Astrocyte of the spinal cord (primary cell): ENCODE data around the gene ASTN2.
A peak's percentile ranks its signal among the peaks of the same experiment; 100 is the strongest.

Source experiments
- DNase-seq: peaks from one replicate; pipeline ENCODE4 v3.0.0; 2011; ENCODE audit warnings: low read depth, low spot score
- H3K4me3 ChIP-seq: 2 replicates; pipeline ENCODE4 v1.5.1; 2011; ENCODE audit warnings: low read depth, mild to moderate bottlenecking, low read length, moderate library complexity
- in situ Hi-C: cut with HindIII; loops from 2 replicates; pipeline ENCODE4 v1.10.0; 2017; ENCODE audit warnings: low sequenced_read_pairs
- TF ChIP-seq, protein P1 (sequence below): IDR thresholded peaks from 2 replicates; pipeline ENCODE4 v1.5.1; 2012; ENCODE audit warnings: low read depth, mild to moderate bottlenecking, low read length, inconsistent platforms

Gene ASTN2

DNA sequence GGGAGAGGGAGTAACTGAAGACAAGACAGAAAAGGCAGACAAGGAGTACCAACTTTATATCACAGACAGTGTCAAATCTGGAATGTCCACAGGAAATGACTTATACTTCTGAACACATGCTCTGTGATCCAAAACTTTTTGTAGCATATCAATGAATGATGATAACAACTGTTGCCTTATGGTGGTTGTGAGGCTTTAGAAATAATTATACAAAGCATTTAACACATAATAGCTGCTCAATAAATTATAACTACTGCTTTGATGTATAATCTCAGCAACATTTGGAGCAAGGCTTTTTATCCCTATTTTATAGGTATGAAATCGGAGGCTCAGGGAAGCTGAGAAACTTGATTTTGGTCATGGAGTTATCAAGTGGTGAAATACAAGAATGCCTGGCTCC, 3.3 kb upstream of the ASTN2 start:
- no peak for DNase-seq
- H3K4me3 ChIP-seq: no peak overlapping the region
- TF ChIP-seq, protein P1, sequence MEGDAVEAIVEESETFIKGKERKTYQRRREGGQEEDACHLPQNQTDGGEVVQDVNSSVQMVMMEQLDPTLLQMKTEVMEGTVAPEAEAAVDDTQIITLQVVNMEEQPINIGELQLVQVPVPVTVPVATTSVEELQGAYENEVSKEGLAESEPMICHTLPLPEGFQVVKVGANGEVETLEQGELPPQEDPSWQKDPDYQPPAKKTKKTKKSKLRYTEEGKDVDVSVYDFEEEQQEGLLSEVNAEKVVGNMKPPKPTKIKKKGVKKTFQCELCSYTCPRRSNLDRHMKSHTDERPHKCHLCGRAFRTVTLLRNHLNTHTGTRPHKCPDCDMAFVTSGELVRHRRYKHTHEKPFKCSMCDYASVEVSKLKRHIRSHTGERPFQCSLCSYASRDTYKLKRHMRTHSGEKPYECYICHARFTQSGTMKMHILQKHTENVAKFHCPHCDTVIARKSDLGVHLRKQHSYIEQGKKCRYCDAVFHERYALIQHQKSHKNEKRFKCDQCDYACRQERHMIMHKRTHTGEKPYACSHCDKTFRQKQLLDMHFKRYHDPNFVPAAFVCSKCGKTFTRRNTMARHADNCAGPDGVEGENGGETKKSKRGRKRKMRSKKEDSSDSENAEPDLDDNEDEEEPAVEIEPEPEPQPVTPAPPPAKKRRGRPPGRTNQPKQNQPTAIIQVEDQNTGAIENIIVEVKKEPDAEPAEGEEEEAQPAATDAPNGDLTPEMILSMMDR: no peak
- in situ Hi-C loops: no loop called here

DNA sequence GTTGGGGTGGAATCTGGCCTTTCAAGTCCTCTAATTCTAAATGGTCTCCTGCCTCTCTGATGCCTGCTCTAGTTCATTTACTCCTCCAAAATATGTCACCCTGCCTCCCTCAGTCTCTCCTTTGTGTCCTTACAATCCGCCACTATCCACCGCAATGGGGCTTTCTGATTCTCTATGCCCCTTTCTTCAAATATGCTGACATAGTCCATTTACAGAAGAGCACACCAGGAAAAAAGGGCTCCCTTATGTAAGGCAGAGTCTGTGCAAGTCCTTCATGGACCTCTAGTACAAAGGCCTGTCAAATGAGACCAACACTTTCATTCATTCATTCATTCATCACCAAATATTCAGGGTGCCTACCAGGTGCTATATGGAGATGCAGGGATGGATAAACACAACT, 2.0 kb upstream of the ASTN2 start:
- TF ChIP-seq, protein P1: no peak
- DNase-seq: no peak

DNA sequence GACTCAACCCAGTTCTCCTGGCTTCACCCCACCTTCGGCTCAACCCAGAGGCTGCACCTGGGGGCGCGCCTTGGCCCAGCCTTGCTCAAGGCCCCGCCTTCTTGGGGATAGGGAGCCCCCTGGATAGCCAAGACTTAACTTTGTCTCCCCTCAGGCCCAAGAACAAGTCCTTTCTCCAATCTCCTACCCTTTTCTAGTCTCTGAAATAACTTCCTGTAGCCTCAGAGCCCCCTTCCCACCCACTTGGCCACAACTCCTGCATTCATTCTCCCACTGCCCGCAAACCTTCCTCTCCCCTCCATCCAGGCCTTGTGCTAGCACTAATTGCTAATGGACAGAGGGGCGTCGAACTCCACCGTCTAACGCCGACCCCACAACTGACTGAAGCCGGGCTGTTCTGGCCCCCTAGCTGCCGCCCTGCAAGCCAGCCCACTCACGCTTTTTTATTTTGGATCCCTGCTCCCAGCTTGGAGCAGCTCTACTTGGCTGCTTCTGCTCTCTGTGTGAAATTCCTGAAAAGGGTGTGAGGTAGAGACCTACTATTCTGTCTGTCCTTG, 579 bp upstream of the ASTN2 start:
- TF ChIP-seq, protein P1: peak; percentile 14
- no peak overlapping the region for H3K4me3 ChIP-seq
- in situ Hi-C loops: no loop called here
- no peak for DNase-seq

More for the DNA sequence above, 2.0 kb upstream of the ASTN2 start:
- in situ Hi-C loops: no loop called here
- H3K4me3 ChIP-seq: no peak overlapping the region

DNA sequence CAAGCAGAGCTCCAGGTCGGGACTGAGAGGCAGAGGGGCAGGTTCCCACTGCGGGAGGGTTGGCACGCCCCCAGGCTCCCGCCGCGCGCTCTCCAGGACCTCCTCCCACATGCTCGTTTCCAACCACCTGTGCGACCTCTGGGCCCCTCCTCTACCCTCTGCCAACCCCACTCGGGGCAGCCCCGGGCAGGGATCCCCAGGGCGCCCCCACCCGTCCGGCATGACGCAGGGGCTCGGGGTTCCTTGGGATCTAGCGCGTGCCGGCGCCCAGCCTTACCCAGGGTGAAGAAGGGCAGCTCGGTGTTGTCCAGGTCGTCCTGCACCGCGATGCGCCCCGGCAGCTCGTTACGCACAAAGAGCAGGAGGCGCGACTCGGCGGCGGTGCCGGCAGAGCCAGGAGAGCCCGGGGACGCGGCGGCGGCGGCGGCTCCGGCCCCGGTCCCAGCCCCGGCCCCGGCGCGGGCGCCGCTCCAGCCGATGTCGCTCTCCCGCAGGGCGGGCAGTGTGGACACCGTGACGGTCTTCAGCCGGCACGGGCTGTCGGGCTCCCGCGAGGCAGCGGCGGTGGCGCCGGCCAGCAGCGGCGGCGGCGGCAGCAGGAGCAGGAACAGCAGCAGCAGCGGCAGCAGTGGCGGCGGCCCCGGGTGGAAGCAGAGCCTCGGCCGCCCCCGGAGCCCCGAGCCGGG, 494 bp downstream of the ASTN2 start:
- TF ChIP-seq, protein P1: peak; percentile 2
- H3K4me3 ChIP-seq: no peak overlapping the region
- DNase-seq: no peak
- in situ Hi-C loops: no loop called here

DNA sequence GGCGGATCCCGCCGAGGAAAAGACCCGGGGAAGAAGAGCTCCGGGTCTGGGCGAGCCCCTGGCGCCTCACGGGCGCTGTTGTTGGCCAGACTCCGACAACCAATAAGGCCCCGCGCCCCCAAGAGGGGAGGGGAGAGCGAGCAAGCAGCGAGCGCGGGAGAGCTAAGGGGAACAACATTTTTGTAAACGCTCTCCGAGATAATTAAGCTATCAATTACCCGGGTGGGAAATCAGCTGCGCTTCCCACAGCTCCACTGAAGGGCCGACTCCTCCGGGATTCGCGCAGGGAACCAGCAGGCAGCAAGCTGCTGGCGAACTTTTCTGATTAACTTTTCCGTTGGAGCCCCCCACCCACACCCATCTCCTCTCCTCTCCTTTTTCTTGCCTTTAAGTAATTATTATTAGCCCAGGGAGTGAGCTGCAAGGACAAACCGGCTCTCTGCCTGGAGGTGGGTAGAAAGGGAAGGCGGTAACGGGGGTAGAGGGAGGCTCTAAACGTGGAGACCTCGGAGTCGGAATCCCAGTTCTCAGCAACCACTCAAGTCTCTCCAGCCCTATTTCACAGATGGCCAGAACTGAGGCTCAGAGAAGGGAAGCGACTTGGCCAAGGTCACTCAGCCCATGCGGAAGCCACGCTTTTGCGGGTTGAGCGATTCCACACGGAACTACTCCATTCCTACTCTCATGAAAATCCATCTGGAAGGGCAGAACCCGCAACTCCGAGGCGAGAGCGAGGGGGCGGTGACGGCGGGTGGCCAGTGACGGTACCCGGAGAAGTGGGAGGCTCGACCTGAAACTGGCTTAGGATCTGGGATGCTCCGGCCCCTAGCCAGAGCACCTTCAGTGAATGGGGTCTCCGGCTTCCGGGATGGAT, 1.3 kb downstream of the ASTN2 start:
- TF ChIP-seq, protein P1: no peak

DNA sequence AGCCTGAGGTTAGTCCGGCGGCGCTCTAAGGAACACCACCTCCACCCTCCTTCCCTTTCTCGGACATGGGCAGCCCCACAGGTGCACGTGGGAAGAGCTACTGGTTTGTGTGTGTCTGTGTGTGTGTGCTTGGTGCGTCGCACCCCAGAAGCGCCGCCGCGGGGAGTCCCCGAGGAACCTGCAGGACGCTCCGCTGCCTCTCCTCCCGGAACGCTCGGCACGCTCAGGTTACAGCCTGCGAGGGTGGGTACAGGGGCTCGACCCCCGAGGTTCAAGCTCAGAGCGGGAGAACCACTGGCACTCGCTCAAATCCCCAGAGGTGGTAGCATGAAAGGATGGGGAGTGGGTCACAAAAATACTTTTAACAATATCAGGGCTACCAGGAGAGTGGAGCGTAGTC, 2.0 kb downstream of the ASTN2 start:
- TF ChIP-seq, protein P1: no peak
- in situ Hi-C loops: no loop called here
- no peak for DNase-seq
- H3K4me3 ChIP-seq: no peak overlapping the region

More for the DNA sequence above, 1.3 kb downstream of the ASTN2 start:
- no peak for DNase-seq
- in situ Hi-C loops: no loop called here
- no peak overlapping the region for H3K4me3 ChIP-seq
